ENCODE results near the gene TRAF2. TPM values are rescaled to one million over a fixed set of nuclear protein-coding genes. Genes with fewer than 3 reads are reported as not detected.
"Not testable (repeated sequence)": the region's sequence is repeated elsewhere in the genome, so short reads cannot be mapped to it uniquely, and the experiment has no call there.

TRAF2 gene
- polyA plus RNA-seq, 5 donors, result 10.8 to 16.5 (median 13.9) TPM

DNA sequence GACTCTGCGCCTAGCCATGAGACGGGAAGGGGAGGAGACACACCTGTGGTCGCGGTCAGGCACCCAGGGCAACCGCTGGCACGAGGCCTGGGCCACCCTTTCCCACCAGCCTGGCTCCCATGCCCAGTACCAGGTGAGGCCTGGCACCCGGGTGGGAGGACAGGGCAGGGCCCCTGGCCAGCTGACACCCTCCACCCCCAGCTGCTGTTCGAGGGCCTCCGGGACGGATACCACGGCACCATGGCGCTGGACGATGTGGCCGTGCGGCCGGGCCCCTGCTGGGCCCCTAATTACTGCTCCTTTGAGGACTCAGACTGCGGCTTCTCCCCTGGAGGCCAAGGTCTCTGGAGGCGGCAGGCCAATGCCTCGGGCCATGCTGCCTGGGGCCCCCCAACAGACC lies 29.1 kb upstream of the TRAF2 start:
- no peak for DNase-seq

DNA sequence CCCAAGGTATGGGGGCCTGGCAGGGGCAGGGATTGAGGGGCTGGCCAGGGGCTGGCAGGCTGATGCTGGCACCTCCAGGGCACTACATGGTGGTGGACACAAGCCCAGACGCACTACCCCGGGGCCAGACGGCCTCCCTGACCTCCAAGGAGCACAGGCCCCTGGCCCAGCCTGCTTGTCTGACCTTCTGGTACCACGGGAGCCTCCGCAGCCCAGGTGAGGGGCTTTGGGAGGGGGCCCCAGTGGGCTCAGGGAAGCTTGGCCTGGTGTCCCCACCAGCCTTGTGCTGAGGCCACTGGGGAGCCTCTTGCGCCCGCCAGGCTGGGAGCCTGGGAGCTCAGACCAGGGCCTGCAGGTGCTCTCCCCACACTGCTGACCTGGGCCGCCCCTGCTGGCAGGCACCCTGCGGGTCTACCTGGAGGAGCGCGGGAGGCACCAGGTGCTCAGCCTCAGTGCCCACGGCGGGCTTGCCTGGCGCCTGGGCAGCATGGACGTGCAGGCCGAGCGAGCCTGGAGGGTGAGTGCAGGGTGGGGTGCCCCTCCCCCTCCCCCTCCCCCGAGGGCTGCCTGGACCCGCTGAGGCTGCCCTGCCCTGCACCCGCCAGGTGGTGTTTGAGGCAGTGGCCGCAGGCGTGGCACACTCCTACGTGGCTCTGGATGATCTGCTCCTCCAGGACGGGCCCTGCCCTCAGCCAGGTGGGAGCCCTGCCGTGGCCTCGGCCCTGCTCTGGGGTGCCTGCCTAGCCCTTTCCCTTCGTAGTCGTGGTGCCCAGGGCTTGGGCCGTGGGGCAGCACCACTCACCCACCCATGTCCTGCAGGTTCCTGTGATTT lies 28.5 kb upstream of the TRAF2 start:
- DNase-seq, result no peak

DNA sequence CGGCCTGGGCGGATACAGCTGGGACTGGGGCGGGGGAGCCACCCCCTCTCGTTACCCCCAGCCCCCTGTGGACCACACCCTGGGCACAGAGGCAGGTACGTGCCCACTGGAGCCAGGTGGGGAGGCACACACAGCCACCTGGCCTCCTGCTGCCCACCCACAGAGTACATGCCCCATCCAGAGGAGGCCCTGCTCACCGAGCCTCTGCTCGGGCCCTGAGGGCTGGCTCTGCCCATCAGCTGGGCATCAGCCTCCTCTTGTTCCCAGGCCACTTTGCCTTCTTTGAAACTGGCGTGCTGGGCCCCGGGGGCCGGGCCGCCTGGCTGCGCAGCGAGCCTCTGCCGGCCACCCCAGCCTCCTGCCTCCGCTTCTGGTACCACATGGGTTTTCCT lies 27.9 kb upstream of the TRAF2 start:
- no peak for DNase-seq

DNA sequence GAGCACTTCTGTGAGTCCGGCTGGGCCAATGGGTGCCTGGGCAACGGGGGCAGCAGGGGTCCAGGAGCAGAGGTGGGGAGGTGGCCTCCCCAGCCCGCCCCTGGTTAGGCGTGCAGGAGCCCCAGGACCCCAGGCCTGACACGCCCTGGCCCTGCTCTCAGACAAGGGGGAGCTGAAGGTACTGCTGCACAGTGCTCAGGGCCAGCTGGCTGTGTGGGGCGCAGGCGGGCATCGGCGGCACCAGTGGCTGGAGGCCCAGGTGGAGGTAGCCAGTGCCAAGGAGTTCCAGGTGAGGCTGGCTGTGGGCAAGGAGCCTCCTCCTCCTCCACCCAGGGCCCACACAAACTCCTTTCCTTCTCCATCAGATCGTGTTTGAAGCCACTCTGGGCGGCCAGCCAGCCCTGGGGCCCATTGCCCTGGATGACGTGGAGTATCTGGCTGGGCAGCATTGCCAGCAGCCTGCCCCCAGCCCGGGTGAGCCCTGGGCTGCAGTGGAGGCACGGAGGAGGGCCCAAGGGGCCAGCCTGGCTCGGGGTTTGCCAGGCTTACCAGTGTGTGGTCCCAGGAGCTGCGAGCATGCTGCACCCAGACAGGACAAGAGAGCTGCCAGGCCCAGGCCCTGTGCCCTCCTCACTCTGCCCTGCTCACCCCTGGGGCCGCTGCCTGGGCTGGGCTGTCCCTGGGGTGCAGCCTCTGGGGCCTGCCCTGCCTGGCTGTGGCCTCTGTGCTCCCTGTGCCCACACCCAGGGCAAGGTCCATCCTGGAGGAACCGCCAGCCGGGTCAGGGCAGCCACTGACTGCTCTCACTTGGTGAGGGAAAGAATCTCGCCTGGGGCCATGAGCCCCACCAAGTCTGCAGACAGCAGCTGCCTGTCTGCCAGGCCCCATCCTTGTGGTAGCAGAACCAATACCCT lies 27.2 kb upstream of the TRAF2 start:
- DNase-seq, result no peak

- no peak for DNase-seq
Measured at GRCh38 chr9:136860529-136860928, 25.8 kb upstream of the TRAF2 start.

DNA sequence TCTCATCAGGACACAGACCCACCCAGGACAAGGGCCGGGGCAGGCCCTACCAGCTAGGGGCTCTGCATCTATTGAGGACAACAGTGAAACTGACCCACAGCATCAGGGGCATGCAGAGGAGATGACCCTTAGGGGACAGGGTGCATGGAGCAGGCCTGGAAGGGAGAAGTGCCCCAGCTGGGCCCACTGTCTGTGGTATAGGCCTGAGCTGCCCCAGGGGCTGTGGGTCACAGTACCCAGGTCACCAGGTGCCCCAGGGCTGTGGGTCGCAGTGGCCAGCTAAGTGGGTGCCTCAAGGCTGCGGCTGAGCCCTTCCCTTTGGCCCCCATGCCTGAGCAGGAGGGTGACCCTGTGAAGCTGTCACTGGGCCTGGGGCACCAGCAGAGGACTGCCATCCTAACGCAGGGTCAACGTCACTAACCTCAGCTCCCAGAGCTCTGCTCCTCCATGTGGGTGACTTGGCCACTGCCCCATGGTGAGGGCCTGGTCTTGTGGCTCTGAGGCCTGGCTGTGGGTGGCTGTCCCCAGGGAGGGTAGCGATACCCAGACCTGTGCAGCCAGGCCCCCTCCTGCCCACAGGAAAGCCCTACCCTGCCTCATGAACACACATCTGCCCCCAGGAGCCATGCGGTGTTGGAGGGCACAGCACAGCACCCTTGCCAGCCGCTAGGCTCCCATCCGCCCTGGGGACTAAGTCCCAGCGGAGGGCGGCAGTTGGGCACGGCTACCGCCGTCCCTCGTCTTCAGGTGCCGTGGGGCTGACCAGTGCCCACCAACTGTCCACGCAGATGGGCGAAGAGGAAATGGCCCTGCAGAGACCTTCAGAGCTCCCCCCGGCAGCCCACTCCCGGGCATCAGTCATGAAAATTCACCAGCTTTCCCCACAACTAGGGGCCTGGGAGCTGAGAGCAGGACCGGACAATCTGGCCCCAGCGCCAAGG lies 25.1 kb upstream of the TRAF2 start:
- DNase-seq, result no peak

GRCh38 chr9:136861874-136862457 lies 24.4 kb upstream of the TRAF2 start:
- DNase-seq, result no peak

- no peak for DNase-seq
Measured at GRCh38 chr9:136862849-136863622, 23.3 kb upstream of the TRAF2 start.

DNA sequence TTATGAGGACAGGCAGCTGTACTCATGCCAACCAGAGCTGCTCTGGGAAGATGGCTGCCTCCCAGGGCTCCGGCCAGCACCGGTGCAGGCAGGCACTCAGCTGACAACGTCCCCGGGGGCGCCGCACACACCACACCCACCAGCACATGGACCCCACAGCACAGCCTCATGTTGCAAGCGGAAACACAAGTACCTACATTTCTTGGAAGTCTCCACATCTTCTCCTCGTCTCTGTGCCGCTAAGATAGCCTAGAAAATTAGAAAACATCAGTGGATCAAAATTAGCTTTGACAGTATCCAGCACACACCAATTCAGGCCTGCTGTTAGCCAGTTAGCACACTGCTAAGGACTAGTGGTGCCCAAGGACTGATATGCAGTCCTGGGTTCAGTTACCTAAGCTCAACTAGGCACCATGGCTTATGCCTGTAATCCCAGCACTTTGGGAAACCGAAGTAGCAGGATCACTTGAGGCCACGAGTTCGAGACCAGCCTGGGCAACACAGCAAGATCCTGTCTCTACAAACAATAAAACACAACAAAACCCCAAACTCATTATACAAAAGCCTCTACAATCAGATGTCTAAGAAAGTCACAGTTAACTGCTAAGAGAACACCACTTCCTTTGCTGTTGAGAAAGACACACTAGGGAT lies 22.6 kb upstream of the TRAF2 start:
- no peak for DNase-seq

GRCh38 chr9:136865041-136865767 lies 21.1 kb upstream of the TRAF2 start:
- DNase-seq, result no peak

GRCh38 chr9:136865768-136866103 lies 20.6 kb upstream of the TRAF2 start:
- DNase-seq, result no peak

- DNase-seq, result not testable (repeated sequence)
Measured at GRCh38 chr9:136866898-136867421, 19.4 kb upstream of the TRAF2 start.

DNA sequence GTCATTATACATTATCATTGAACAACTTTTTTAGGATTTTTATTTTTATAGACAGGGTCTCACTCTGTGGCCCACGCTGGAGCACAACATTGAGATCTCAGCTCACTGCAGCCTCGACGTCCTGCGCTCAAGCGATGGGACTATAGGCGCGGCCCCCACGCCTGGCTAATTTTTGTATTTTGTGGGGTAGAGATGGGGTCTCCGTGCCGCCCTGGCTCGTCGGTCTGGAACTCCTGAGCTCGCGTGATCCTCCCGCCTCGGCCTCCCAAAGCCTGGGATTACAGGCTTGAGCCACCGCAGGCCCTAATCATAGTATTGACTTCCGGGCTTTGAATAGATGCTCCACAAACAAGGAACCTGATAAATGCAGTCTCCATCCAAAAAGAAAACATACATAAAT lies 18.8 kb upstream of the TRAF2 start:
- no peak for DNase-seq

DNA sequence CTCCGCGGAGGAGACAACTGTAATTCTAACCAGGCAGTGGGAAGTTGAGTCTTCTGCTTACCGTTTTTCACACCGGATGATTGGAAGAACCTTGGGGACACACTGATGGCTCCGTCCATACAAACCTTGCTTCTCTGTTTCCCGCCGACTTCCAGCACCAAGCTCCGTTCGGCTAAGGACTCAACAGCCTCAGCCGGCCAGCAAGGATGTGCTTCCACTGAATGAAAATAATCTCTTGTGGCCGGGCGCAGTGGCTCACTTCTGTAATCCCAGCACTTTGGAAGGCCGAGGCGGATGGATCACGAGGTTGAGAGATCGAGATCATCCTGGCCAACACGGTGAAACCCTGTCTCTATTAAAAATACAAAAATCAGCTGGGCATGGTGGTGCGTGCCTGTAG lies 18.4 kb upstream of the TRAF2 start:
- no peak for DNase-seq

DNA sequence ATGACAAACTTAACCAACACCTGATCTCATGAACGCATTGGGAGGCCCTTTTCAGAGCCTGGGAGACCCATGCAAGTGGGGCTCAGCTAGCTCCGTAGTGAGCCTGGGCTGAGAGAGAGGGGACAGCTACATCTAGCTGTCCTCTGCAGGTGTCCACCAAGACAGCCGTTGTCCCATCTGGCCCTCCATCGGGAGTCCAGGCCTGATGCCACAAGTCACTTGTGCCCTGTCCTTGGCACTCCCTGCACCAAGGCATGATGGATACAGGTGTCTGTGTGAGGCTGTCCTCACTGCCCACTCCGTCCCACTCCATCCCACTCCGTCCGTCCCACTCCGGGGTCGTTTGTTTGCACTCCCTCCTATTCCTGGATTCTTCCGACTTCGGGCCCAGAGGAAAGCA lies 17.7 kb upstream of the TRAF2 start:
- DNase-seq, result no peak

DNA sequence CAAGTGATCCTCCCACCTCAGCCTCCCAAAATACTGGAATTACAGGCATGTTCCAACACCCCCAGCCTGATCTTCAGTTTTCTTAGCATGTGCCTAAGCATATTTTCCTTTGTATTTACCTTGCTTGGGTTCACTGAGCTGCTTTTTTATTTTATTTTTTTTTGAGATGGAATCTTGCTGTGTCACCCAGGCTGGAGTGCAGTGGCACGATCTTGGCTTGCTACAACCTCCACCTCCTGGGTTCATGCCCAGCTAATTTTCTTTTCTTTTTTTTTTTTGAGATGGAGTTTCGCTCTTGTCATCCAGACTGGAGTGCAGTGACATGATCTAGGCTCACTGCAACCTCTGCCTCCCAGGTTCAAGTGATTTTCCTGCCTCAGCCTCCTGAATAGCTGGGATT lies 16.7 kb upstream of the TRAF2 start:
- DNase-seq, result not testable (repeated sequence)

DNA sequence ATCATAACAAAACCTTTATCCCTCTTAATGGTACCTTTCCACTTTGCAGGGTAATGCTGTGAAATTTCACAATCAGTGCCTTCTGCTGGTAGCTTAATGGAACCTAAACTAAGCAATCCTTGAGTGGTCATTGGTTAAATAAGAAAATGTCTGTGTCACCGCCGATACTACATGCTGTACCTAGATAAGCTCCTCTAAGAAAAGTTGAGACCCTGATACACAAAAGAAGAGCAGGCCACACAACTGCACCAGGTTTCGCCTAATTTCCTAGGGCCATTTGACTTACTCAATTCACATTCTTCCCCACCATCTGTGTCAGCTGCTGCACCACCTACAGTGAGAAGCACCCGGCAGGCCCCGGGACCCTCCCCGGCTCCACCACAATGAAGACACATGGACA lies 11.2 kb upstream of the TRAF2 start:
- DNase-seq, result no peak

- DNase-seq, result no peak
Measured at GRCh38 chr9:136876476-136876875, 9.8 kb upstream of the TRAF2 start.

- DNase-seq, result no peak
Measured at GRCh38 chr9:136880651-136881050, 5.7 kb upstream of the TRAF2 start.

All from right lung (tissue), 5 donors.